ENCODE data around the gene TFCP2.

TFCP2 gene

DNA sequence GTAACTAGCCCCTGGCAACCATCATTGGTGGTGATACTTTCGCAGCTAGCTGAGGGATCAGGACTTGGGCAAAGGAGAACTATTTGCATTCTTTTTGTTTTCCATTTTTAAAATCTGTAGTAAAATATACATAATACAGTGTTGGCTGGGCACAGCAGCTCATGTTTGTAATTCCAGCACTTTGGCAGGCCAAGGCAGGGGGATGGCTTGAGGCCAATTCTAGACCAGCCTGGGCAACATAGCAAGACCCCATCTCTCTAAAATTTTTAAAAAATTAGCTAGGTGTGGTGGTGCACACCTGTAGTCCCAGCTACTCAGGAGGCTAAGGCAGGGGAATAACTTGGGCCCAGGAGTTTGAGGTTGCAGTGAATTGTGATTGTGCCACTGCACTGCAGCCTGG lies 20.0 kb downstream of the TFCP2 start:
- Histone ChIP-seq H3K4me1 (ENCODE audit: insufficient read depth, low read length, poor library complexity, severe bottlenecking) (no peaks in the 10 kb centered on the region), H3K79me2 (ENCODE audit: insufficient read depth, low read length) (no peaks in the 10 kb centered on the region), H3K4me3 (ENCODE audit: low read length, poor library complexity, severe bottlenecking) (no peak overlapping the region), H3K9me2 (replicated peaks; ENCODE audit: low read depth, low read length) (no peaks in the 10 kb centered on the region), H3K27me3 (ENCODE audit: insufficient read depth, low read length, poor library complexity, severe bottlenecking) (no peaks in the 10 kb centered on the region), H3K9ac (ENCODE audit: low read depth, low read length, poor library complexity, severe bottlenecking) (no peak overlapping the region), H3K9me3 (ENCODE audit: insufficient read depth, low read depth, low read length) (no peaks in the 10 kb centered on the region), H3K36me3 (ENCODE audit: insufficient read depth, low read length) (no peaks in the 10 kb centered on the region), H3K4me2 (ENCODE audit: low read depth, low read length, poor library complexity, severe bottlenecking) (no peak overlapping the region), H3F3A (ENCODE audit: low read depth) (no peaks in the 10 kb centered on the region), H4K20me1 (ENCODE audit: insufficient read depth, low read length, poor library complexity, severe bottlenecking) (no peaks in the 10 kb centered on the region), H2AFZ (ENCODE audit: low read length) (no peak overlapping the region)
- no peak for TF ChIP-seq EZH2phosphoT487 (IDR thresholded peaks at IDR 0.05; ENCODE audit: borderline replicate concordance)
- no peak for TF ChIP-seq CTCF (conservative IDR thresholded peaks at IDR 0.05; ENCODE audit: low read length)

DNA sequence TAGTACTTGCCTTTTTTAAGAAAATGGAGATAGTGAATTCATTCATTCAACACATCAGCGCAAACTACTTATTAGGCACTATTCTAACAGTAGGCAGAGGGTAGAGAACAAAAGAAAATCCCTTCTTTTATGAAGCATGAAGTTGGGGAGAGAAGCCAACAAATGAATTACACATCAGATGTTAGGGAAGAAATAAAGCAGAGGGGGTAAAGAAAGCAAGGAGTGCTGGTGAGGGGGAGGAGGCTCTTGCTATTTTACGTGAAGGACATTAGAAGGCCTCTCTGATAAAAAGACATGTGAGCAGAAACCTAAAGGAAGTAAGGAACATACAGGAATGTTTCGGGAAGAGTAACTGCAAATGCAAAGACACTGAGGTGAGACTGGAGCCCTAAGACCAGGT lies 22.2 kb downstream of the TFCP2 start:
- Histone ChIP-seq H4K20me1 (ENCODE audit: insufficient read depth, low read length, poor library complexity, severe bottlenecking) (no peaks in the 10 kb centered on the region), H3F3A (ENCODE audit: low read depth) (no peaks in the 10 kb centered on the region), H2AFZ (ENCODE audit: low read length) (0 out of 2 replicates have a peak overlapping the region, but pooled peaks have one; percentile 23), H3K4me3 (ENCODE audit: low read length, poor library complexity, severe bottlenecking) (no peak overlapping the region), H3K79me2 (ENCODE audit: insufficient read depth, low read length) (no peaks in the 10 kb centered on the region), H3K9ac (ENCODE audit: low read depth, low read length, poor library complexity, severe bottlenecking) (no peak overlapping the region), H3K27me3 (ENCODE audit: insufficient read depth, low read length, poor library complexity, severe bottlenecking) (no peaks in the 10 kb centered on the region), H3K4me2 (ENCODE audit: low read depth, low read length, poor library complexity, severe bottlenecking) (no peak overlapping the region), H3K4me1 (ENCODE audit: insufficient read depth, low read length, poor library complexity, severe bottlenecking) (peaks cover 2% of the 10 kb centered on the region), H3K36me3 (ENCODE audit: insufficient read depth, low read length) (no peaks in the 10 kb centered on the region), H3K9me2 (replicated peaks; ENCODE audit: low read depth, low read length) (no peaks in the 10 kb centered on the region), H3K9me3 (ENCODE audit: insufficient read depth, low read depth, low read length) (no peaks in the 10 kb centered on the region)
- no peak for TF ChIP-seq CTCF (conservative IDR thresholded peaks at IDR 0.05; ENCODE audit: low read length)
- TF ChIP-seq EZH2phosphoT487 (IDR thresholded peaks at IDR 0.05; ENCODE audit: borderline replicate concordance), result no peak

- H3K4me2 ChIP-seq (ENCODE audit: low read depth, low read length, poor library complexity, severe bottlenecking), result no peak overlapping the region
- H4K20me1 ChIP-seq (ENCODE audit: insufficient read depth, low read length, poor library complexity, severe bottlenecking), result no peaks in the 10 kb centered on the region
- H3K4me3 ChIP-seq (ENCODE audit: low read length, poor library complexity, severe bottlenecking), result no peak overlapping the region
- H3K79me2 ChIP-seq (ENCODE audit: insufficient read depth, low read length), result no peaks in the 10 kb centered on the region
- no peak overlapping the region for H3K9ac ChIP-seq (ENCODE audit: low read depth, low read length, poor library complexity, severe bottlenecking)
- H3K36me3 ChIP-seq (ENCODE audit: insufficient read depth, low read length), result no peaks in the 10 kb centered on the region
- no peak for TF ChIP-seq EZH2phosphoT487 (IDR thresholded peaks at IDR 0.05; ENCODE audit: borderline replicate concordance)
- no peak for TF ChIP-seq CTCF (conservative IDR thresholded peaks at IDR 0.05; ENCODE audit: low read length)
- H3K27me3 ChIP-seq (ENCODE audit: insufficient read depth, low read length, poor library complexity, severe bottlenecking), result no peaks in the 10 kb centered on the region
- H3F3A ChIP-seq (ENCODE audit: low read depth), result no peaks in the 10 kb centered on the region
- peaks cover 6% of the 10 kb centered on the region for H3K4me1 ChIP-seq (ENCODE audit: insufficient read depth, low read length, poor library complexity, severe bottlenecking)
- H3K9me2 ChIP-seq (replicated peaks; ENCODE audit: low read depth, low read length), result no peaks in the 10 kb centered on the region
- H3K9me3 ChIP-seq (ENCODE audit: insufficient read depth, low read depth, low read length), result no peaks in the 10 kb centered on the region
- no peak overlapping the region for H2AFZ ChIP-seq (ENCODE audit: low read length)
Observed at GRCh38 chr12:51147309-51147708, 25.6 kb downstream of the TFCP2 start.

Data from Loucy (cell line).